HG03571 (cell line): Measurements from ENCODE around the gene HOXC12.

ENCODE experiments used
- ATAC-seq: cut with Tn5 transposase; IDR thresholded peaks from one replicate; pipeline ENCODE4 v1.9.1; 2021; ENCODE audit not compliant: unreplicated experiment

Gene HOXC12

GRCh38 chr12:53971129-53971528 is 16.4 kb downstream of the HOXC12 start:
- no peak for ATAC-seq

DNA sequence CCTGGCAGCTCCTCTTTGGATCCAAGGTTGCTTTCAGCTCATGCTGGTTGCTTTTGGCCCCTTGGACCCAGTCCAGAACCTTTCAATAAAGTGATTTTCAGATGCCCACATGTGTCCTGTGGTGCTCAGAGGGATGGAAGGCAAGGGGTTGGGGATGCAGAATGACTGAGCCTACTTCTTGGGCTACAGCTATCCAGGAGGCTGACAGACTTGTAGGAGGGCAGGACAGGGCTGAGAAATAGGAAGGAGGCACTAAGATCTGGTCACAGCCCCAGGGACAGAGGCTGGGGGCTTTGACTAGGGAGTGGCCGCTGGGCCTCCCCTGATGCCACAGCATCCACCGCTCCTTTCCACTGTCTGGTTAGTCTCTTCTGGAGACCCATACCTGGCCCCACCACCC is 17.0 kb downstream of the HOXC12 start:
- no peak for ATAC-seq

DNA sequence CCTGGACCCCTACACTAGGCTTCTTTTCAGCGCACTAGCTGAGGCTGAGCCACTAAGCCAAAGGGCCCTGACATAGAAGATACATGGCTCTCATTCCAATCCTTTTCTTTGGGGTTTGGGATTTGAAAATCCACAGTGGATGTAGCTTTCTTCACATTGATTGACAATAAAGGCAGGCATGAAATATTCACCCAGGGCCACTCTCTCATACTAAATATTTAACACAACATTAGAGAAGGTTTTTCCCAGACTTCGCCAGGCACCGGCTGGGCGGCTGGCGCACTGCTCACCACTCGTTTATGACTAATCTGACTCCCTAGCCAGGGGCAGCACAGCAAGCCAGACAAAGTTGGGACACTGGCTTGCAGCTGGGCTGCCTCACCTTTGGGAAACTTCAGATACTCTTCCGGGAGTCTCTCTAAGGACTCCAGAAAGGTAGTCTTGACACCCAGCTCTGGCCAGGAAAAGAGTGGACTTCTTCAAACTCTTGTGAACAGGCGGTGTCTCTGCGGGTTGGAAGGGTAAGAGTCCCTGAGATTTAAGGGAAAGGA is 17.5 kb downstream of the HOXC12 start:
- no peak for ATAC-seq

GRCh38 chr12:53972722-53973235 is 18.1 kb downstream of the HOXC12 start, which contains the start of gene HOXC11:
TSS of gene HOXC11 (plus strand) at chr12:53973126. CDS start at chr12:53973242, 116 bp downstream.
- ATAC-seq: no peak

GRCh38 chr12:53973236-53974042 is 18.7 kb downstream of the HOXC12 start:
- no peak for ATAC-seq

DNA sequence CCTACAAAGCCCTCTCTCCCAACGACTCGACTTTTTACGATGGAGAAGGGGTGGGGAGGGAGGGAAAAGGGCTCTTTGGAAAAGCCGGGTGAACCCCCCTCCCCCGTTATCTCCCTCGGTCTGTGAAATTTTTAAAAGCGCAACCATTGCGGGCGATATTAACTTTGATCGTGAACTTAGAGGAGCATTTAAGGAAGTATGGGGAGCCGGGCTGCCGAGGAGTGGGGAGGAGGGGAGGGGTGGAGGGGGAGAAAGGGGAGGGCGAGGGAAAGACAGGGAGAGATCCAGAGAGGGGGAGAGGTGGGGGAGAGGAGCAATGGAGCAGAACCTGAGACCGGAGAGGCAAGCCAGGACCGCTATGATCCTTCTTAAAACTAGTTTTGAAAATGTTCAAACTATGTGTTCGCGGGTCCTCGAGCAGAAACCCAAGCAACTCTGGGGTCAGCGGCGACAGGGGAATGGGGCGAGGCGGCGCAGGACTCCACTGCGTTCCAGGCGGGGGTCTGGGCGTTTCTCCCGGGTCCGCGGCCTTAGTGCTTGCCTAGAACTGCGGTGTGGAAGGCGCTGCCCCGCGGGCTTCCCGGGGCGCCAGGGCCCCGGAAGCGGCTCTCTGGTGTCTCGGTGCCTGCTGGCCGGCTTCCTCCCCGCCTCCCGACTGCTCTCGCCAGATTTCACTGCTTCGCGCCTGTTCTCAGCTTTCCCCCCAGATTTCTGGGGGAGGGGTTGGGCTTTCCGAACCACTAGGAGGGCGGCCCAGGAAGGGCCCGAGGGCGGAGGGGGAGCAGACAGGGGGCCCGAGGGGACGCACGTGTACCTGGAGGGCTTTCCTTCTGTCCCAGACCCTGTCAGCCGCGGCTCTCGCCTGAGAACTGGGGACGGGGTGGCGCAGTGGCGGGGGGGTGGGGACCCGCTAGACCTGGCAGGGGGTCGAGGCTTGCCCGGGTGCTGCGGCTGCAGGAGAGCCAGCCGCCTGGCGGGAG is 19.7 kb downstream of the HOXC12 start, which contains the start of gene HOTAIR:
TSS of gene HOTAIR (minus strand) at position 871 of the 980 bp plus-strand sequence.
- no peak for ATAC-seq

DNA sequence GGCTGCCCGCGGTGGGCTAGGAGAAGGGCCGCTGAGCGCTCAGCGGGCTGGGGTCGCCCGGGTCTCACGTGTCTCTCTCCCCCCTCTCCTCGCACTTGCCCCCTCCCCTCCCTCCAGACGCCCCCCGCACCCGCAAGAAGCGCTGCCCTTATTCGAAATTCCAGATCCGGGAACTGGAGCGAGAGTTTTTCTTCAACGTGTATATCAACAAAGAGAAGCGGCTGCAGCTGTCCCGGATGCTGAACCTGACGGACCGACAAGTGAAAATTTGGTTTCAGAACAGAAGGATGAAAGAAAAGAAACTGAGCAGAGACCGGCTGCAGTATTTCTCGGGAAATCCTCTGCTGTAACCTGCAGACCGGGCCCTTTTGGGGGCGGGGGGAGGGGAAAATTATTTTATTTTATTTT is 20.4 kb downstream of the HOXC12 start:
- no peak for ATAC-seq

GRCh38 chr12:53975479-53976152 is 20.9 kb downstream of the HOXC12 start:
- ATAC-seq: no peak

DNA sequence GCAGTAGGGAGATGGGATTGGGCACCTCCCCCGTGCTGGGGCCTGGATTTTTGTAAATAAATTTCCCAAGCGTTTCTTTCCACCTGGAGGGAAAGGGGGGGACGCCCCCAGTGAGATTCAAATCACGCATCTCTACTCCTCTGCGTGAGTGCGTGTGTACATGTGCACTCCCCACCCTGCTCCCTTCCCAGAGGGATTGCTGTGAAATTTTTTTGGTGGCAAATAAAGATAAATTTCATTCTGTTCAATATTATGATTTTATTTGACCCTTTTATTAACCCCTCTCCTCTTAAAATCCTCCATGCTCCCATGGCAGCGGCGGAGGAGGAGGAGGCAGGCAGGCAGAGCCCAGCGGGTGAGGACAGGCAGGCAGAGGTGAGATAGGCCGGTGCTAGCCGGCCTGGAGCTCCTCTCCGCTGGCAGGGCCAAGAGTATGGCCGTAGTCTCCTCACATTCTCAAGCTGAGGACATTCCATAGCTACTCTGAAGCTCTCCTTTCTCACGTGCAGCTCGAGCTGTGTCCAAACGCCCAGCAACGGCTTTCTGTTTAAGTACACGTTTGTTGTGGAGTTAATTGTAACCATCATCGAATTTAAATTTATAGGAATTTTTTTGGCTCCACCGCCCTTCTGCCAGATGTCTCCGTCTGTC is 21.6 kb downstream of the HOXC12 start:
- no peak for ATAC-seq

- ATAC-seq: no peak
Observed at GRCh38 chr12:53976823-53977595, 22.3 kb downstream of the HOXC12 start.

- no peak for ATAC-seq
Observed at GRCh38 chr12:53977596-53978445, 23.1 kb downstream of the HOXC12 start.

DNA sequence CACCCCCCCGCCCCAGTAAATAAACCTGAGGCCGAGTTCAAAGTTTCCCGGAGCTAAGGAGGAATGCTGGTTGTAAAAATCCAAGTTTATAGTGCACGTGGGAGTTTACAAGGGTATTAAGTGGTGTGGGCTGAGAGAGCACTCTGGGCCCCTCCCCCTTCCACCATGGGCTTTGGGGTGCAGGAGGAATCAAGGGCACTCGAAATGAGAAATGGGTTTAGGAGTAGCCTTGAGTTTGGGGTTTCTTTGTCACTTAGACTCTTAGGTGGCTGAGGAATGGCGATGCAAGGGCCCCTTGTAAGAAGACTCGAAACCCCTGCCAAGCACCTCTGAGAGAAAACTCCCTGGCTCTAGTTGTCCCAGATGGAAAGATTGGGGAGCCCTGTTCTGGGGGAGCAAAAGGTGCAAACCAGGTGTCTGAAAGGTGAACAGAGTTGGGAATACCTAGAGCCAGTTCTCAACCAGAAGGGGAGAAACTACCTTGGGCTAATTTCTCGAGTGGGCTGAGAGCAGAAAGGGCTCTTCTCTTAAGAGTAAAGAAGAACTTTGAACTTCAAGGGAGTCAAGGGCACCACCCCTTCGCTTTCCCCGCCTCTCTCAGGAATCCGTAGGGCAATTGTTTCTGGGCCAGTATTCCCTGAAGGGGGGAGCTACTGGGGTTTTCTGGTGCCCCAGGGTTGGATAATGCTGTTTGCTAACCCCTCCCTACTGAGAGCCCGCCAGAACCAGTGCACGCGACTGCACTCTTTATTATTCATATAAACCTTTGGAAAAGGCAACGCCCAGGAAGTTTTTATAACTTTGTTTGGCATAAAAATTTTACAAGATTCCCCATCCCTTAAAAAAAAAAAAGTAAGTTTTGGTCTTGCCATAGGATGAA is 24.0 kb downstream of the HOXC12 start:
- ATAC-seq: no peak

- no peak for ATAC-seq
Observed at GRCh38 chr12:53980104-53980801, 25.6 kb downstream of the HOXC12 start.

DNA sequence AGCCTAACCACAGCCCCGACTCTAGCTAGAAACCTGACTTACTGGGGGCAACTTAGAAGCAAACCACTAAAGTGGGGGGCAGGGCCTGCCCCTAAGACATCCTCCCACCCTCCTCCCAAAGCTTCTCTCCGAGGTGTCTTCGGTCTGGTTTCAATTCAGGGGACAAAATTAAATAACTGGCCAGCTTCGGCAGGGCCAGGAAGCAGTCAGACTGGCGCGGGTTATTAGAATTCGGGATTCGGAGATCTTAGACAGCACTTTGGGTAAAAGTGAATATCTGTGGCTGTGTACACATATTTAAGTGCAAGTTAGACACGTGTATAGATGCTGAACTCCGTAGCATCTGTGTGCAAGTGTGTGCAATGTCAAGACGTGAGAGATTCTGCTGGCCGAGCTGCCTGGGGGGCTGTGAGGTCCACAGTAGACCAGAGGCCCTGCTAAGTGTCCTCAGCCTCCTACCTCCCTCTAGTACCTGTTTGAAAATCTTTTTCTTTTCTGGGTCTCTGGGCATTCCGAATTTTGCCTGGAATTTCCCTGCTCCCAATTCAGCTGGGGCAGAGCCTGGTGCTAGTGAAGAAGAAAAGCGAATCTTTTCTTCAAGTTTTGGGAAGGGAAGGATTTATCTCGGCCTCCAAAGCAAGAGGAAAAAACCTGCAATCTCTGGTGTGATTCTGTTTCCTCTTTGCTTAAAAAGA is 26.2 kb downstream of the HOXC12 start:
- no peak for ATAC-seq

DNA sequence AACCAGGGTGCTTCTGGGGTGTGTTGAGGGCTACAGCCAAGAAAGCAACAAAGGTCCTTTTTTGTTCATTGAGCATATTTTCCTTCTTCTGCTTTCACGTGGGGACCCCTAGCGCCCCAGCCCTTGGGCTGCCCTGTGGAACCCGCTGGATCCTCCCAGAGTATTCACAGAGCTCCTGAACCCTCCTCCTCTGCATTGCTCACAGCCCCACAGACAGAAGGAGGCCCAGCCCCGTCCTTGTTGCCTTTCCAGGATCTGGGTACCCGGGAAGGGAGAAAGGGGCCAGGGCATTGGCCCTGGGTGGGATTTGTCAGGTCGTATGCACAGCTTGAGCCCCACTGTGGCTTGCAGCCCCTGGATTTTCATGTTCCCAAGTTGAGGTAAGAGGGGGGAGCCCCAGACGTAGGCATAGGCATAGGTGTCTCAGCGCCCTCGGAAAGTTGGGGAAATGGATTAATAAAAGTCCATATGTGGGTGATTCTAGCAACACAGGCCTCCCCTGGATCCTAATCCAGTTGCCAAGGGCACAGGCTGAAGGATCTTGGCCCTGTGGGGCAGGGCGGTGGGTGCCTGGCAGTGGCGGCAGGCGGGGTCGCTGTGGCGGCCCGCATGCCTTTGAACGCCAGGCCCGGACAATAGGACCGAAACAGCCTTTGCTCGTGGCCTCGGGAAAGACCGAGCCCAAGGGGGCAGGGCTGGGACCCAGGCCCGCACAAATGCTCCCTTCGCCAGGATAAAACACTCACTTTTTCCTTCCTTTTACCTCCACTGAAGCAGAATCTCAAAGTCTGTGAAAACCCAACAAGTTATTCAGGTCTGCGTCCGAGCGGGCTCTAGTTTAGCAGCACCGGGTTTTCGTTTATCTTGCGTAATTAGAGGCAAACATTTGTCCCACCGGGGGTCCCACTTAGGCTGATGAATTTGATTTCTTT is 27.2 kb downstream of the HOXC12 start:
- no peak for ATAC-seq
